A673 (cell line): ENCODE results near the gene CACNA1G. TPM values are rescaled to one million over a fixed set of nuclear protein-coding genes. Genes with fewer than 3 reads are reported as not detected.

Experiments used
- BruUV-seq: library from RNA; stranded (reverse); fragments of 400-500 nt; replicated peaks from 2 replicates; lab custom pipeline; 2021; lab: Mats Ljungman, UMichigan
- CTCF ChIA-PET: fragments of 300-600 bp; sonication (Branson Sonifier 250); formaldehyde crosslinking; loops from one replicate; lab custom pipeline; 2022; ENCODE audit warnings: antibody characterized with exemption; lab: Charles Lee
- POLR2A ChIA-PET: fragments of 300-600 bp; sonication (Branson Sonifier 250); formaldehyde crosslinking; loops from one replicate; lab custom pipeline; 2022; ENCODE audit warnings: antibody characterized with exemption; ENCODE audit not compliant: low non-redundant PET; lab: Charles Lee
- DNase-seq: peaks from one replicate; pipeline ENCODE4 v3.0.0-alpha.2; 2015; ENCODE audit warnings: low spot score
- H3K27ac ChIP-seq: fragments of 200-600 bp; sonication (generic); 2 replicates; pipeline ENCODE4 v1.5.1; 2016; ENCODE audit warnings: mixed run types, low read depth, mild to moderate bottlenecking, mixed read lengths, antibody characterized with exemption, low read length; ENCODE audit not compliant: poor library complexity, severe bottlenecking
- H3K27me3 ChIP-seq: fragments of 200-600 bp; sonication (generic); replicated peaks from 2 replicates; pipeline ENCODE4 v1.6.1; 2017; ENCODE audit warnings: mixed run types, low read depth, mild to moderate bottlenecking, mixed read lengths, antibody characterized with exemption, low read length; ENCODE audit not compliant: insufficient read depth, poor library complexity
- H3K36me3 ChIP-seq: fragments of 200-600 bp; sonication (generic); 2 replicates; pipeline ENCODE4 v1.6.1; 2016; ENCODE audit warnings: mixed run types, mild to moderate bottlenecking, mixed read lengths, antibody characterized with exemption, low read length; ENCODE audit not compliant: insufficient read depth, poor library complexity, severe bottlenecking
- H3K4me1 ChIP-seq: fragments of 200-600 bp; sonication (generic); 2 replicates; pipeline ENCODE4 v1.6.1; 2017; ENCODE audit warnings: mixed run types, mild to moderate bottlenecking, mixed read lengths, antibody characterized with exemption, low read length; ENCODE audit not compliant: insufficient read depth, poor library complexity, severe bottlenecking
- H3K4me3 ChIP-seq: fragments of 200-600 bp; sonication (generic); 2 replicates; pipeline ENCODE4 v1.5.1; 2016; ENCODE audit warnings: low read depth, mixed run types, mild to moderate bottlenecking, mixed read lengths, low read length; ENCODE audit not compliant: poor library complexity, severe bottlenecking
- H3K9me3 ChIP-seq: fragments of 200-600 bp; sonication (generic); 2 replicates; pipeline ENCODE4 v1.6.1; 2016; ENCODE audit warnings: mixed run types, low read depth, mild to moderate bottlenecking, mixed read lengths, antibody characterized with exemption, low read length; ENCODE audit not compliant: poor library complexity, severe bottlenecking
- EZH2 ChIP-seq: fragments of 200-600 bp; sonication (generic); IDR thresholded peaks from 2 replicates; pipeline ENCODE4 v1.6.1; 2017; ENCODE audit warnings: borderline replicate concordance, low read depth, mild to moderate bottlenecking, mixed read lengths, antibody characterized with exemption, low read length; ENCODE audit not compliant: poor library complexity, severe bottlenecking
- intact Hi-C: fragments of 100-400 bp; cut with micrococcal nuclease; formaldehyde crosslinking; loops from one replicate; pipeline ENCODE4 v1.10.0; 2022; ENCODE audit not compliant: unreplicated experiment
- total RNA-seq: library from RNA; stranded (reverse); gene quantifications from 2 replicates; pipeline ENCODE4 v1.2.3, GENCODE V29; 2021
- TF ChIP-seq, protein P1 (sequence below): fragments of 300-800, 200-600 bp; sonication (generic); conservative IDR thresholded peaks from 2 replicates; pipeline ENCODE4 v1.5.1; 2017; ENCODE audit warnings: low read depth, mild to moderate bottlenecking, antibody characterized with exemption, low read length, moderate library complexity, mixed read lengths

The CACNA1G gene
- total RNA-seq, 1 experiment from 2014 or later, result 7.1 TPM

DNA sequence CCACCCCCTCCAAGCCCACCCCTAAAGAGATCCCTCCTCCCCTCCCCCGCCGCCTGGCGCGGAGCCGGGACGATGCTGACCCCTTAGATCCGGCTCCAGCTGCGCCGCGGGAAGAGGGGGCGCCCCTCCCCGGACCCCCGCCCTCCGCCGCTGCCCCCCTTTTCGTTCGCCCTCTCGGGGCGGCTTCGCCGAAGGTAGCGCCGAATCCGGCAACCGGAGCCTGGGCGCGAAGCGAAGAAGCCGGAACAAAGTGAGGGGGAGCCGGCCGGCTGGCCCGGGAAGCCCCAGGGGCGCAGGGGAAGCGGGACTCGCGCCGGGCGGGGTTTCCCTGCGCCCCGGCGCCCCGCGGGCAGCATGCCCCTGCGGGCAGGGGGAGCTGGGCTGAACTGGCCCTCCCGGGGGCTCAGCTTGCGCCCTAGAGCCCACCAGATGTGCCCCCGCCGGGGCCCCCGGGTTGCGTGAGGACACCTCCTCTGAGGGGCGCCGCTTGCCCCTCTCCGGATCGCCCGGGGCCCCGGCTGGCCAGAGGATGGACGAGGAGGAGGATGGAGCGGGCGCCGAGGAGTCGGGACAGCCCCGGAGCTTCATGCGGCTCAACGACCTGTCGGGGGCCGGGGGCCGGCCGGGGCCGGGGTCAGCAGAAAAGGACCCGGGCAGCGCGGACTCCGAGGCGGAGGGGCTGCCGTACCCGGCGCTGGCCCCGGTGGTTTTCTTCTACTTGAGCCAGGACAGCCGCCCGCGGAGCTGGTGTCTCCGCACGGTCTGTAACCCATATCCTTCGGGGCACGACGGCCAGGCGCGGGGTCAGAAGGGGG is 623 bp downstream of the CACNA1G start:
- TF ChIP-seq, protein P1, sequence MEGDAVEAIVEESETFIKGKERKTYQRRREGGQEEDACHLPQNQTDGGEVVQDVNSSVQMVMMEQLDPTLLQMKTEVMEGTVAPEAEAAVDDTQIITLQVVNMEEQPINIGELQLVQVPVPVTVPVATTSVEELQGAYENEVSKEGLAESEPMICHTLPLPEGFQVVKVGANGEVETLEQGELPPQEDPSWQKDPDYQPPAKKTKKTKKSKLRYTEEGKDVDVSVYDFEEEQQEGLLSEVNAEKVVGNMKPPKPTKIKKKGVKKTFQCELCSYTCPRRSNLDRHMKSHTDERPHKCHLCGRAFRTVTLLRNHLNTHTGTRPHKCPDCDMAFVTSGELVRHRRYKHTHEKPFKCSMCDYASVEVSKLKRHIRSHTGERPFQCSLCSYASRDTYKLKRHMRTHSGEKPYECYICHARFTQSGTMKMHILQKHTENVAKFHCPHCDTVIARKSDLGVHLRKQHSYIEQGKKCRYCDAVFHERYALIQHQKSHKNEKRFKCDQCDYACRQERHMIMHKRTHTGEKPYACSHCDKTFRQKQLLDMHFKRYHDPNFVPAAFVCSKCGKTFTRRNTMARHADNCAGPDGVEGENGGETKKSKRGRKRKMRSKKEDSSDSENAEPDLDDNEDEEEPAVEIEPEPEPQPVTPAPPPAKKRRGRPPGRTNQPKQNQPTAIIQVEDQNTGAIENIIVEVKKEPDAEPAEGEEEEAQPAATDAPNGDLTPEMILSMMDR, result no peak
- TF ChIP-seq EZH2, result peak; percentile 82
- no TSS peak for BruUV-seq
- Histone ChIP-seq H3K4me1 (peaks cover 54% of the 10 kb centered on the region), H3K9me3 (no peaks in the 10 kb centered on the region), H3K27ac (peak overlapping the region; percentile 57), H3K27me3 (peaks cover 11% of the 10 kb centered on the region), H3K36me3 (no peaks in the 10 kb centered on the region), H3K4me3 (peak overlapping the region; percentile 59)
- POLR2A ChIA-PET, result no interaction called here
- CTCF ChIA-PET, result interaction anchor here (0.6 to 1.3 kb wide), 2 partner anchors 10 to 28 kb away, joined by 3 to 4 read pairs; no protein-coding TSS in a partner anchor
- intact Hi-C loops, result loop anchor here (5.0 kb wide), 1 partner anchor 41 kb away; no protein-coding TSS in a partner anchor
- DNase-seq, result no peak

DNA sequence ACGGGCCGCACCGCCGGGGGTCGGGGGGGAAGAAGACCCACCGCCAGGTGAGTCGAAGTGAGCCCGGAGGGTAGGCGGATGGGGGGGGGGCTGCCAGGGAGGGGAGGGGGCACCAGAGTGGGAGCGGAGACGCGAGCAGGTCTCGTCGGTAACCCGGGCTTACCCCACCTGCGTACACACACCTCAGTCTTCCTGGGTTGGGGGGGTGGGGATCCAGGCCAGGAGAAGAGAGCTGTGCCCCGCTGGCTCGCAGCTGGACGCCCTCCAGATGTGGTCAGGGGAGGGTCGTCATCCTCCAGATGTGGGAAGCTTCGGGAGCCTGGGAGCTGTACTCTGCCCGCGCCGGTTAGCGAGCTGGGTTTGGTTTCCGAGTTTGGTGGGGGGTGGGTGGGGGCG is 1.2 kb downstream of the CACNA1G start:
- peaks cover 56% of the 10 kb centered on the region for H3K4me1 ChIP-seq

DNA sequence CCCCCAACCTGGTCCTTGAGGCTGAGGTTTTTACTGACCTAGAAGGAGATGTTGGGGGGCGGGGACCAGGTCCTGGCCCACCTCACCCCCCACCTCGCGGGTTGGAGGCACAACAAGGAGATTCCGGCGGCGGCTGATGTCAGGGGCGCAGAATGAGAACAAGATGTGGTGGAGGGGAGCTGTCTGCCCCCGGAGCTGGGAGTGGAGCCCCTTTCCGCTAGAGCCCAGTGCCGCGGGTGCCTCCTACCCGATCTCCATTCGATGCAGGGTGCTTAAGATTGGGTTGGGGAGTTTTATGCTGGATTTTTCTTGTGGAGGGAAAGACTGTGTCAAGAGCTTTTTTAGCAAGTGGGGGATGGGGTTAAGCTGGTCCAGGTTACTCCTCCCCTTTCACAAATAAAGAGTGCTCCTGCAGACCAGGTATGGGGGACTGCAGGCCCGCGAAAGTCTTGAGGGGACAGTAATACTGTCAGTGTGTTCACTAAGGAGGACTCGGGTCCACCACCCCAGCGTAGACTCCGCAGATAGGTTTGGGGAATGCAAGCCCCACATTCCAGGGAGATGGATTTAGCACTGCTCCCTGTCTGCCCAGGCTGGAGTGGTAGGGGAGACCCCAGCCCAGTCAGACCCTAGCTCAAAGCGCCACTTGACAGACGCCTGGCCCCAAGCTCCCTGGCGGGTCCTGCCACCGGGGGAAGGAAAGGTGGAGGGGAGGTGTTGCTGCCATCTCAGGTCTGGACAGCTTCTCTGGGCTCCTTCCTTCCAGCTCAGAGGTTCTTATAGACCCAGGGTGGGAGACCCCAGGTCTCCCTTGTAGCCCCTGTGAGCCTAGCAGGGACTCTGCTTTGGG is 2.0 kb downstream of the CACNA1G start:
- no peak overlapping the region for H3K27ac ChIP-seq
- TF ChIP-seq, protein P1, result no peak
- peak; percentile 44 for TF ChIP-seq EZH2
- no peaks in the 10 kb centered on the region for H3K36me3 ChIP-seq
- peak overlapping the region; percentile 34 for H3K4me3 ChIP-seq
- ChIA-PET POLR2A (interaction anchor here (0.5 kb wide), 1 partner anchor 61 kb away, joined by 13 read pairs; no protein-coding TSS in a partner anchor), CTCF (no interaction called here)
- peaks cover 11% of the 10 kb centered on the region for H3K27me3 ChIP-seq
- intact Hi-C loops, result loop anchor here (5.0 kb wide), 1 partner anchor 40 kb away; no protein-coding TSS in a partner anchor
- no peak for DNase-seq
- peaks cover 56% of the 10 kb centered on the region for H3K4me1 ChIP-seq
- H3K9me3 ChIP-seq, result no peaks in the 10 kb centered on the region
- BruUV-seq, result no TSS peak

More for the DNA sequence above, 1.2 kb downstream of the CACNA1G start:
- Histone ChIP-seq H3K36me3 (no peaks in the 10 kb centered on the region), H3K9me3 (no peaks in the 10 kb centered on the region), H3K27me3 (peaks cover 11% of the 10 kb centered on the region), H3K27ac (peak overlapping the region; percentile 57), H3K4me3 (peak overlapping the region; percentile 59)
- ChIA-PET POLR2A (no interaction called here), CTCF (no interaction called here)
- no peak for DNase-seq
- no TSS peak for BruUV-seq
- TF ChIP-seq, protein P1, result no peak
- no peak for TF ChIP-seq EZH2
- intact Hi-C loops, result loop anchor here (5.0 kb wide), 1 partner anchor 41 kb away; no protein-coding TSS in a partner anchor
